Pancreas (tissue), 10 donors: ENCODE measurements around the gene CIB4. TPM values are rescaled to one million over a fixed set of nuclear protein-coding genes. Genes with fewer than 3 reads are reported as not detected.

Experiments used
- ATAC-seq, 4 donors: fragments of 200-7000 bp; cut with Tn5 transposase; one replicate each; pipeline versions ENCODE4 v1.8.0 to v1.9.1; 2020; ENCODE audit warnings: mild to moderate bottlenecking in 4 of 4, moderate library complexity in 4 of 4
- DNase-seq, 6 donors: peaks; one replicate each; pipeline ENCODE4 v3.0.0-alpha.2; 2020
- FAIRE-seq: peaks from 2 replicates; lab custom pipeline; 2012; peaks lifted over from hg19 to GRCh38; lab: Jason Lieb, UNC
- H3K27ac ChIP-seq, 4 donors: fragments of 200-600 bp; sonication (generic); 1 replicate in 3 of 4; 2 replicates in 1 of 4; pipeline versions ENCODE4 v1.5.0 to v1.8.0; 2020
- H3K27me3 ChIP-seq, 4 donors: fragments of 200-600 bp; one replicate each; pipeline ENCODE4 v1.8.0; 2021
- H3K36me3 ChIP-seq, 3 donors: fragments of 200-600 bp; sonication (generic) in 1 of 3; one replicate each; pipeline versions ENCODE4 v1.5.0 to v1.8.0; 2020 to 2021
- H3K4me1 ChIP-seq, 3 donors: fragments of 200-600 bp; one replicate each; pipeline ENCODE4 v1.8.0; 2021
- H3K4me3 ChIP-seq, 4 donors: fragments of 200-600 bp; sonication (generic) in 2 of 4; one replicate each; pipeline versions ENCODE4 v1.5.0 to v1.8.0; 2020 to 2021
- H3K9me3 ChIP-seq, 4 donors: fragments of 200-600 bp; one replicate each; pipeline ENCODE4 v1.8.0; 2021
- CTCF ChIP-seq, 4 donors: fragments of 200-600 bp; sonication (generic) in 3 of 4; IDR thresholded peaks; one replicate each; pipeline versions ENCODE4 v1.5.0 to v1.8.0; 2021; ENCODE audit warnings: antibody characterized with exemption in 4 of 4
- WGBS, 2 donors: extraction: QIAGEN DNeasy Blood & Tissue Kit; methylation state at CpG; one replicate each; pipeline ENCODE4 v1.1.7; 2013; 5-methylcytosine and 5-hydroxymethylcytosine counted together
- intact Hi-C, 3 donors: fragments of 100-400 bp; cut with DNase I; formaldehyde crosslinking; loops; one replicate each; pipeline versions ENCODE4 v1.11.1 to v1.14.2; 2022
- polyA plus RNA-seq, 2 donors: library from polyadenylated mRNA; stranded (reverse); fragments of 200-250 nt; gene quantifications; one replicate each; pipeline ENCODE4 v1.2.3, GENCODE V29; 2013
- total RNA-seq, 6 donors: library from RNA; stranded (reverse); fragmentation: NEBNext Ultra II Directional in 4 of 6; extraction: Animal tissue kit (Norgen Biotek cat#: 25700) in 4 of 6; gene quantifications; one replicate each; pipeline versions ENCODE4 v1.2.1 to v1.2.4, GENCODE V29; 2021 to 2023
- donor health status: healthy with polysubstance abuse.
- donor health status: DM: no; HTN: no; CAD: no; lungs with moderate emphysema.
- donor health status: DM: no; HTN: no; CAD: no.
- donor health status: control.
- donor health status: control.
- donor health status: Bipolar disorder and iron deficiency.
- donor health status: DM: yes; HTN: yes; CAD: no.
- donor health status: DM: no; HTN: no; CAD: no.
- donor health status: DM: no; HTN: no; CAD: no.
- donor health status: DM: yes; HTN: yes; CAD: no.

CIB4 gene
- total and polyA plus RNA-seq, 8 donors: 0.19 to 0.62 (median 0.31) TPM; not detected in 3

- FAIRE-seq: no peak
Measured at GRCh38 chr2:26578113-26578458, 63.1 kb downstream of the CIB4 start.

GRCh38 chr2:26577442-26578112 lies 63.6 kb downstream of the CIB4 start:
- 39 to 41% methylated on average over 24 of the region's 24 CpGs for WGBS, 2 donors

More at GRCh38 chr2:26578113-26578458, 63.1 kb downstream of the CIB4 start:
- DNase-seq (no peak), ATAC-seq (peak in 1 of 4 donors; percentile 16)
- no peak overlapping the region for H3K27ac ChIP-seq
- WGBS, 2 donors: 44 to 66% methylated on average over 3 of the region's 3 CpGs
- no peaks in the 10 kb centered on the region for H3K4me1 ChIP-seq
- no peak overlapping the region for H3K4me3 ChIP-seq
- H3K27me3 ChIP-seq: no peaks in the 10 kb centered on the region
- intact Hi-C loops: no loop called here
- TF ChIP-seq CTCF (IDR thresholded peaks at IDR 0.05): no peak
- H3K36me3 ChIP-seq: no peaks in the 10 kb centered on the region
- H3K9me3 ChIP-seq: no peaks in the 10 kb centered on the region

GRCh38 chr2:26576565-26577441 lies 64.4 kb downstream of the CIB4 start:
- no peak for ATAC-seq

More at GRCh38 chr2:26577442-26578112, 63.6 kb downstream of the CIB4 start:
- Histone ChIP-seq H3K9me3 (no peaks in the 10 kb centered on the region), H3K27me3 (no peaks in the 10 kb centered on the region), H3K4me3 (no peak overlapping the region), H3K36me3 (no peaks in the 10 kb centered on the region), H3K4me1 (no peaks in the 10 kb centered on the region), H3K27ac (no peak overlapping the region)
- DNase-seq (peak; percentile 21 to 89 (median 68)), FAIRE-seq (no peak), ATAC-seq (peak; percentile 80 to 99 (median 92))
- TF ChIP-seq CTCF (IDR thresholded peaks at IDR 0.05): peak; percentile 96 to 98 (median 98)
- intact Hi-C loops: no loop called here

GRCh38 chr2:26575836-26576564 lies 65.2 kb downstream of the CIB4 start:
- intact Hi-C loops: no loop called here
- DNase-seq (peak in 1 of 6 donors; percentile 33), FAIRE-seq (no peak), ATAC-seq (no peak)
- H3K27me3 ChIP-seq: no peaks in the 10 kb centered on the region
- no peak for TF ChIP-seq CTCF (IDR thresholded peaks at IDR 0.05)
- no peaks in the 10 kb centered on the region for H3K36me3 ChIP-seq
- no peaks in the 10 kb centered on the region for H3K4me1 ChIP-seq
- 84 to 85% methylated on average over 16 to 17 of the region's 17 CpGs for WGBS, 2 donors
- H3K27ac ChIP-seq: no peak overlapping the region
- H3K9me3 ChIP-seq: no peaks in the 10 kb centered on the region
- no peak overlapping the region for H3K4me3 ChIP-seq

More at GRCh38 chr2:26576565-26577441, 64.4 kb downstream of the CIB4 start:
- Histone ChIP-seq H3K27me3 (no peaks in the 10 kb centered on the region), H3K27ac (no peak overlapping the region), H3K4me3 (no peak overlapping the region), H3K36me3 (no peaks in the 10 kb centered on the region), H3K9me3 (no peaks in the 10 kb centered on the region), H3K4me1 (no peaks in the 10 kb centered on the region)
- 66 to 71% methylated on average over 16 to 17 of the region's 17 CpGs for WGBS, 2 donors
- no peak for TF ChIP-seq CTCF (IDR thresholded peaks at IDR 0.05)
- intact Hi-C loops: no loop called here
- DNase-seq: peak in 1 of 6 donors; percentile 49
- FAIRE-seq: no peak
